Prostate gland (tissue), 2 donors: Measurements from ENCODE around the gene ADIRF. TPM values are rescaled to one million over a fixed set of nuclear protein-coding genes. Genes with fewer than 3 reads are reported as not detected.

ENCODE experiments used
- DNase-seq: peaks from one replicate; pipeline ENCODE4 v3.0.0-alpha.2; 2019; ENCODE audit warnings: low spot score
- H3K27ac ChIP-seq, 2 donors: fragments of 200-600 bp; sonication (generic); 2 replicates each; pipeline ENCODE4 v1.5.1; 2017 to 2019
- H3K27me3 ChIP-seq: fragments of 200-600 bp; sonication (generic); replicated peaks from 2 replicates; pipeline ENCODE4 v1.5.1; 2019; ENCODE audit not compliant: insufficient read depth
- H3K36me3 ChIP-seq, 2 donors: fragments of 200-600 bp; sonication (generic); 1 replicate in 1 of 2; 2 replicates in 1 of 2; pipeline versions ENCODE4 v1.5.1 to v1.8.1; 2017 to 2019
- H3K4me1 ChIP-seq: fragments of 200-600 bp; sonication (generic); replicated peaks from 2 replicates; pipeline ENCODE4 v1.5.1; 2019
- H3K4me3 ChIP-seq, 2 donors: fragments of 200-600 bp; sonication (generic); 2 replicates each; pipeline ENCODE4 v1.5.1; 2017 to 2019
- H3K9me3 ChIP-seq: fragments of 200-600 bp; sonication (generic); 2 replicates; pipeline ENCODE4 v1.5.1; 2017
- POLR2A ChIP-seq: fragments of 450-650 bp; IDR thresholded peaks from one replicate; pipeline ENCODE4 v1.6.1; 2016; ENCODE audit warnings: antibody characterized with exemption, mild to moderate bottlenecking
- POLR2AphosphoS5 ChIP-seq: sonication (generic); formaldehyde crosslinking; IDR thresholded peaks from one replicate; pipeline ENCODE4 v1.6.1; 2017; ENCODE audit warnings: antibody characterized with exemption
- WGBS: methylation state at CpG from one replicate; pipeline ENCODE4 v1.1.5; 2018; 5-methylcytosine and 5-hydroxymethylcytosine counted together
- intact Hi-C: fragments of 100-400 bp; cut with DNase I; formaldehyde crosslinking; loops from one replicate; pipeline ENCODE4 v1.14.2; 2022
- total RNA-seq, 2 donors: library from RNA; depleted of rRNA; stranded (reverse); fragments of >200 nt; gene quantifications; one replicate each; pipeline ENCODE4 v1.1.0, GENCODE V29; 2016
- TF ChIP-seq, protein P1 (sequence below), 4 experiments: fragments of 200-600 bp in 2 of 4; fragments of 450-650 bp in 2 of 4; sonication (generic) in 2 of 4; IDR thresholded peaks; 1 replicate in 3 of 4; 2 replicates in 1 of 4; pipeline ENCODE4 v1.5.1; 2016 to 2019; ENCODE audit warnings: antibody characterized with exemption in 4 of 4, mild to moderate bottlenecking in 2 of 4, moderate library complexity in 2 of 4

The ADIRF gene
- total RNA-seq, 2 donors from 2014 or later, result 128 to 347 TPM

DNA sequence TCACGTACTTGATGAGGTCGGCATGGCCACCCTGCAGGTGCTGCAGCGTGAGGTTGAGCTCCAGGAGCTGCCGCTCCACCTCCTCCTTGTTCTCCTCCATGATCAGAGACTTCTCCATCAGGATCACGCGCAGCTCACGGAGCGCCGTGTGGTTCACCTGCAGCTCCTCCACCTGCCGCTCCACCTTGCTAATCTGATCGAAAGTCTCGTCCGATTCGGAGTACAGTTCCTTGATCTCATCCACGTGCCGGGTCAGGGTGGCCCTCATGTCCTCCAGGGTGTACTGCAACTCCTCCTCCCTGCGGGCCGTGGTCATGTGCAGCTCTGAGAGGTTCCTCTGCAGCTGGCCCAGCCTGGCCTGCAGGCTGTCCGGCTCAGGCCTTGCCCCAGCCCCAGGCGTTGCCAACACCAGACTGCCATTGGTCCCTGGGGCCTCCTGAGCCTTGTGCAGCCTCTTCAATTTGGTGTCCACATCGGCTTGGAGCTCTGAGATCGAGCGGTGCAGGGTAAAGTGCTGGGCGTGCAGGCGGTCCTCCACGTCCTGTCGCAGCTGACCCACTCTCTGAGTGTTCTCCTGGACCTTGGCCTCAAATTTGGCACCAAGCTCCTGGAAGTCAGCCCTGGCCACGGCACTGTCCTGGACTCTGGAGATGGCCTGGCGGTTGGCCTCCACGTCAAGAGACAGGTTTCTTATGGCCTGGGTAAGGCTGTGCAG, 24.8 kb upstream of the ADIRF start:
- DNase-seq, result no peak

DNA sequence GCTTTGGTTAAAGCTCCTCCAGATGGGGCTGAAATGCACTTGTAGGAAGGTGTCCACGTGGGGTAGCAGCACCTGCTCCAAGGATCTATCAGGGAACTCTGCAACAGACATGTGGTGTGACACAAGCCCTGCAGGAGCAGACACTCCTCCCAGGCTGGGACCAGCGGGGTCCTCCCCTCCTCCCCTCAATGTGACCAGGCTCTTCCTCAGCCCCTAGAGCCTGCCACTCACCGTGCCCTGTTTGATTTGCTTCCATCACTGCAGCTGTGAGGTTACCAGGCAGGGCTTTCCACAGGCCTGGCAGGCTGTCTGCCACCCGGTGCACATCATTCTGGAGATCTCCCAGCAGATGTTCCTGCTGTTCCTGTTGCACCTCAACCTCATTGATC, 24.3 kb upstream of the ADIRF start:
- no peaks in the 10 kb centered on the region for H3K27me3 ChIP-seq
- no peaks in the 10 kb centered on the region for H3K9me3 ChIP-seq
- no peak for DNase-seq
- intact Hi-C loops, result no loop called here
- no peaks in the 10 kb centered on the region for H3K36me3 ChIP-seq
- WGBS, result 83% methylated on average over 4 of the region's 4 CpGs
- TF ChIP-seq POLR2AphosphoS5, result no peak
- no peak for TF ChIP-seq POLR2A
- TF ChIP-seq, protein P1, sequence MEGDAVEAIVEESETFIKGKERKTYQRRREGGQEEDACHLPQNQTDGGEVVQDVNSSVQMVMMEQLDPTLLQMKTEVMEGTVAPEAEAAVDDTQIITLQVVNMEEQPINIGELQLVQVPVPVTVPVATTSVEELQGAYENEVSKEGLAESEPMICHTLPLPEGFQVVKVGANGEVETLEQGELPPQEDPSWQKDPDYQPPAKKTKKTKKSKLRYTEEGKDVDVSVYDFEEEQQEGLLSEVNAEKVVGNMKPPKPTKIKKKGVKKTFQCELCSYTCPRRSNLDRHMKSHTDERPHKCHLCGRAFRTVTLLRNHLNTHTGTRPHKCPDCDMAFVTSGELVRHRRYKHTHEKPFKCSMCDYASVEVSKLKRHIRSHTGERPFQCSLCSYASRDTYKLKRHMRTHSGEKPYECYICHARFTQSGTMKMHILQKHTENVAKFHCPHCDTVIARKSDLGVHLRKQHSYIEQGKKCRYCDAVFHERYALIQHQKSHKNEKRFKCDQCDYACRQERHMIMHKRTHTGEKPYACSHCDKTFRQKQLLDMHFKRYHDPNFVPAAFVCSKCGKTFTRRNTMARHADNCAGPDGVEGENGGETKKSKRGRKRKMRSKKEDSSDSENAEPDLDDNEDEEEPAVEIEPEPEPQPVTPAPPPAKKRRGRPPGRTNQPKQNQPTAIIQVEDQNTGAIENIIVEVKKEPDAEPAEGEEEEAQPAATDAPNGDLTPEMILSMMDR (IDR thresholded peaks at IDR 0.05), result no peak
- H3K4me1 ChIP-seq, result no peaks in the 10 kb centered on the region
- H3K27ac ChIP-seq, result no peak overlapping the region
- no peak overlapping the region for H3K4me3 ChIP-seq

More for the DNA sequence above, 24.8 kb upstream of the ADIRF start:
- 94% methylated on average over 28 of the region's 30 CpGs for WGBS
- H3K4me1 ChIP-seq, result no peaks in the 10 kb centered on the region
- intact Hi-C loops, result no loop called here
- H3K9me3 ChIP-seq, result no peaks in the 10 kb centered on the region
- no peak for TF ChIP-seq POLR2AphosphoS5
- TF ChIP-seq, protein P1 (IDR thresholded peaks at IDR 0.05), result no peak
- TF ChIP-seq POLR2A, result no peak
- no peak overlapping the region for H3K4me3 ChIP-seq
- H3K27ac ChIP-seq, result no peak overlapping the region
- no peaks in the 10 kb centered on the region for H3K36me3 ChIP-seq
- H3K27me3 ChIP-seq, result no peaks in the 10 kb centered on the region

DNA sequence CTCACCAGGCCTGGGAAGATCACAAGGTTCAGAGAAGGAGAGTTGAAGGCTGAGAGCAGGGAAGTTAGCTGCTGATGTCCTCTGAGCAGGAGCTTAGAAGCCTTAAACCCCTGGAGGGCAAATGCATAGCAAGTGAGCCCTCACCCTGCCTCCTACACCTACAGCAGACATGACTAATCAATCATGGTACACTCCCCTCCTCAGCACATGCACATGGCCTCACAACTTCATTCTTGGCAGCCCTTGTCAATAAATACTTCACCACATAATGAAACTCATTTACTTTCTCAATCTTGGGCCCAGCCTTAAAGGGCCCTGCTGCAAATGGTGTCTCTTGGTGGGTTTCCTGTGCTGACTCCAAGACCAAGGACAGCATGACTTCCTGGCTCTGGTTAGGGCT, 23.8 kb upstream of the ADIRF start:
- no peaks in the 10 kb centered on the region for H3K9me3 ChIP-seq

DNA sequence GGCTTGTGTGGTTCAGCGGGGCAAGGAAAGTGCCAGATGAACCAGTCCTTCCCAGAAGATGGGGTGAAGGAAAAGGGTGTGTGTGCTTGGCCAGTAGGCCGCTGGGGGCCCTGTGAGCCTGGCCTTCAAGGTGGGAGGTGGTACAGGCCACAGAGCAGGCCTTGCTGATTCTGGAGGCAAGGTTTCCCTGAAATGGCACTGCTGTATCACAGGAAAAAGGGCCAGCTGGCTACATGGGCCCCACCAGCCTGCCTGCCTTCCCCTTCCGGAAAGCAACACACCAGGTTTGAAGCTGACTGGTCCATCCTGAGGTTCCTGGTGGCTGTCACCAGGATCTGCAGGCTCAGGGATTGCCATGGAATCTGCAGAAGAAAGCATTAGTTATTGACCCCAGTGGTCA, 23.4 kb upstream of the ADIRF start:
- Histone ChIP-seq H3K4me3 (no peak overlapping the region), H3K9me3 (no peaks in the 10 kb centered on the region), H3K27me3 (no peaks in the 10 kb centered on the region), H3K4me1 (no peaks in the 10 kb centered on the region), H3K27ac (no peak overlapping the region), H3K36me3 (no peaks in the 10 kb centered on the region)
- TF ChIP-seq POLR2AphosphoS5 (no peak), POLR2A (no peak)
- TF ChIP-seq, protein P1 (IDR thresholded peaks at IDR 0.05), result no peak
- no peak for DNase-seq
- WGBS, result 89% methylated on average over 3 of the region's 3 CpGs
- intact Hi-C loops, result no loop called here

More for the DNA sequence above, 23.8 kb upstream of the ADIRF start:
- no peak for DNase-seq
- no peaks in the 10 kb centered on the region for H3K27me3 ChIP-seq
- no peaks in the 10 kb centered on the region for H3K4me1 ChIP-seq
- no peak overlapping the region for H3K27ac ChIP-seq
- H3K36me3 ChIP-seq, result no peaks in the 10 kb centered on the region
- intact Hi-C loops, result no loop called here
- TF ChIP-seq, protein P1 (IDR thresholded peaks at IDR 0.05), result no peak
- TF ChIP-seq POLR2A (no peak), POLR2AphosphoS5 (no peak)
- no peak overlapping the region for H3K4me3 ChIP-seq
